GM12891 (cell line): ENCODE results near the gene MOB3B.

Experiments
- PAX5 ChIP-seq: IDR thresholded peaks from 2 replicates; pipeline ENCODE4 v1.6.1; 2011; ENCODE audit warnings: low read length, moderate library complexity, mild to moderate bottlenecking; ENCODE audit not compliant: insufficient read depth, severe bottlenecking
- POLR2A ChIP-seq: IDR thresholded peaks from 2 replicates; pipeline ENCODE4 v1.6.1; 2011; ENCODE audit warnings: low read depth, low read length, control low read depth
- POLR2AphosphoS5 ChIP-seq: IDR thresholded peaks from 2 replicates; pipeline ENCODE4 v1.6.1; 2011; ENCODE audit warnings: low read depth, low read length, control low read depth
- SPI1 ChIP-seq: IDR thresholded peaks from 2 replicates; pipeline ENCODE4 v1.6.1; 2011; ENCODE audit warnings: low read depth, low read length, control low read depth
- TAF1 ChIP-seq: IDR thresholded peaks from 2 replicates; pipeline ENCODE4 v1.6.1; 2011; ENCODE audit warnings: low read depth, low read length, control low read depth

GRCh38 chr9:27497883-27498417, 31.7 kb downstream of the MOB3B start:
- no peak for TF ChIP-seq POLR2A
- no peak for TF ChIP-seq POLR2AphosphoS5
- TF ChIP-seq SPI1 = no peak
- TF ChIP-seq TAF1 = no peak
- no peak for TF ChIP-seq PAX5
